SH-SY5Y (cell line): ENCODE results near the gene DLAT.

ENCODE experiments used
- GATA2 ChIP-seq: IDR thresholded peaks from 2 replicates; pipeline ENCODE4 v1.6.1; 2011; ENCODE audit warnings: mild to moderate bottlenecking, low read depth, low read length
- GATA3 ChIP-seq: IDR thresholded peaks from 2 replicates; pipeline ENCODE4 v1.6.1; 2011; ENCODE audit warnings: low read depth, mild to moderate bottlenecking, low read length, moderate library complexity

The DLAT gene

DNA sequence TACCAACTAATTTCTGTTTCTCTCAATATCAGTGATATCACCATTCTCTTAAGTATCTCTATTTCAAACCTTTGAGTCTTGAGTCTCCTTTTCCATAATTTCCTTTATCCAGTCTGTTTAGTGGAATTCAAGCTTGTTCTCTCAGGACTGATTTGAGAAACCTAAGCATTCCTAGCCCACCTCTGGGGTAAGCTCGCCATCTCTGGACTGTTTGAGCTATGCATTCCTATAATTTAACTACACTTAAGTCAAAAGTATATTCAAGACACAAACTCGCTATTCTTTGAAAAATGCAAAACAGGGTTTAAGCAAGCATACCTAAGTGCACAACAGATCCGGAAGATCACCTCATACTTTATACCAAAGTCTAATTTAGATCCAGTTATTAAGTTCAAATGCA, 2.1 kb upstream of the DLAT start:
- TF ChIP-seq GATA3 (no peak), GATA2 (no peak)

DNA sequence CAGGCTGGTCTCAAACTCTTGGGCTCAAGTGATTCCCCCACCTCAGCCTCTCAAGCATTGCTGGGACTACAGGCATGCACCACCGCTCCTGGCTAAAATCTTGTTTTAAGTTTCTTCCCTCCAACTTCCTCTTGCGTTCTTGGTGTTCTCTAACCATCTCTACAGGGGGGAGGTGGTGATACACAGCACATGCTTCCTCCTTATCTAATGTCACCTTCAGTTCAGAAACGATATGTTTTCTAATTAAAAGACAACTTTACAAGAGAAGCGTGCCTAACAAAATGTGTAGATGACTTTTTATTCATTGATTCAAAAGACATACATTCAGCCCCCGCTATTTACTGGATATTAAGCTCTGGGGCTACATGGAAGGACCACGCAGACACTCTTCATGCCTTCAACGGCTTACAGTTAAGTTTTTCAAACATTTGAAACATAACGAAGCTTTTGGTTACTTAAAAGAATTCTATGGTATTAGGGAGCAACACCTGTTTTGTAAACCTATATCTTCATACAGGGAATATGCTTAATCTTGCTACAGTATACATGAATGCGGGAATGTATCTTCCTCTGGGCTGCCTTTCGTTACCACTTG, 933 bp upstream of the DLAT start:
- TF ChIP-seq GATA2 = no peak
- TF ChIP-seq GATA3 = no peak

DNA sequence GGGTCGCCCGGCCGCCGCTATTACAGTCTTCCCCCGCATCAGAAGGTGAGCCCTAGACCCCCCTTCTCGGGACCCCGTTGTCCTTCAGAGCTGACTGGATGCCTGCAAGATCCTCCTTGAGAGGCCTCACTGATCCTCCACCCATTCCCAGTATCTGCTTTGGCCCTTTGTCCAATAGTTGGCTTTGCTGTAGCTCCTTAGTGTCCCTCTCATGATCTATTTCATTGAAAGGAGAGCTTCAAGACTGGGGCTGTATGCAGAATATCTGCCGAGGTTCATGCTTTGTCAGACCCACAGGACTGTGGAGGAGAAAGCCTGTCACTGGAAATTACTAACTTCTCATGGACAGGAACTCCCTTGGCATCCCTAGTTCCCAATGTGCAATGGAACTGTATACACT, 499 bp downstream of the DLAT start:
- no peak for TF ChIP-seq GATA3
- no peak for TF ChIP-seq GATA2

DNA sequence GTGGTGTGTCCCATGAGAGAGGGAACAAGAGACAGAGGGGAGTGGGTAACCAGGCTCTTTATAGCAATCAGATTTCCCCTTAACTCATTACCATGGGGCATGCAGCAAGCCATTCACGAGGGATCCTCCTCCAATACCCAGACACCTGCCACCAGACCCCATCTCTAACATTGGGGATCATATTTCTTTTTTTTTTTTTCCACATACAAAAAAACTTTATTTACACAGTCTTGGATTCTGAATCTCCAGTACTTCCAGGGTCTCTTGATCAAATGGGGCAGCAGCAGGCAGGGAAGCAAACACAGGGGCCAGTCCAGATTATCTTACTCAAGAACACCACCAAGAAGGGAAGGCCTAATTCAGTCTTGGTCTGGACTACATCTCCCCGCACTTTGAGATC, 4.3 kb downstream of the DLAT start:
- no peak for TF ChIP-seq GATA2
- TF ChIP-seq GATA3 = no peak

DNA sequence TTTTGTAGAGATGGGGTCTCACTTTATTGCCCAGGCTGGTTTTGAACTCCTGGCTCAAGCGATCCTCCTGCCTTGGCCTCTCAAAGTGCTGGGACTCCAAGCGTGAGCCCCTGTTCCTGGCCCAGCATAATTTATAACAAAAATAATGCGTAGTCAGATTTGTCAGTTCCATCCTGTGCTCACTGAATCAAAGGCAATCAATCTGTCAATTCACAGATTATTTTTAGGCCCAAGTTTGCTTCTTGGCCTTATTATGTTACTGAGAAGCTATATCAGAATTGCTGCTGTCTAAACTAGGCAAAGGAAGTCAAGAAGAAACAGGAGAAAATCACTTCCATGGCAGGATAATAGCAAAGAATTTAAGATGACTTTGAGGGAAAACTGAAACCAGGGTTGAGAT, 8.7 kb downstream of the DLAT start:
- TF ChIP-seq GATA2 (no peak), GATA3 (no peak)

DNA sequence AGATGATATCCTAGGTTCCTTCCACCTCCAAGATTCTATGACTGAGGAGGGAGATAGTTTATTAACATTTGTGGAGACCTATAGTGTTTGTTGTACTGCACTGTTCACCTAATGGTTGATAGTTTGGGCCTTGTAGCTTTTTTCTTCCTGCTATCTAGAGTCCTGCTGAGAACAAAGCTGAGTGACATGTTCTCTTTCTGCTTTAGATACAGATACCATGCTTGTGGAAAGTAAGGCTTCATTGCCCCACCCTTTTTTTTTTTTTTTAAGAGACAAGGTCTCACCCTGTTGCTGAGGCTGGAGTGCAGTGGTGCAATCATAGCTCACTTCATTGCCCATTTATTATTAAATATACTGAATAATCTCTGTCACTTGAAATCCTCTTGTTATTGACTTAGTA, 12.3 kb downstream of the DLAT start:
- no peak for TF ChIP-seq GATA2
- no peak for TF ChIP-seq GATA3

DNA sequence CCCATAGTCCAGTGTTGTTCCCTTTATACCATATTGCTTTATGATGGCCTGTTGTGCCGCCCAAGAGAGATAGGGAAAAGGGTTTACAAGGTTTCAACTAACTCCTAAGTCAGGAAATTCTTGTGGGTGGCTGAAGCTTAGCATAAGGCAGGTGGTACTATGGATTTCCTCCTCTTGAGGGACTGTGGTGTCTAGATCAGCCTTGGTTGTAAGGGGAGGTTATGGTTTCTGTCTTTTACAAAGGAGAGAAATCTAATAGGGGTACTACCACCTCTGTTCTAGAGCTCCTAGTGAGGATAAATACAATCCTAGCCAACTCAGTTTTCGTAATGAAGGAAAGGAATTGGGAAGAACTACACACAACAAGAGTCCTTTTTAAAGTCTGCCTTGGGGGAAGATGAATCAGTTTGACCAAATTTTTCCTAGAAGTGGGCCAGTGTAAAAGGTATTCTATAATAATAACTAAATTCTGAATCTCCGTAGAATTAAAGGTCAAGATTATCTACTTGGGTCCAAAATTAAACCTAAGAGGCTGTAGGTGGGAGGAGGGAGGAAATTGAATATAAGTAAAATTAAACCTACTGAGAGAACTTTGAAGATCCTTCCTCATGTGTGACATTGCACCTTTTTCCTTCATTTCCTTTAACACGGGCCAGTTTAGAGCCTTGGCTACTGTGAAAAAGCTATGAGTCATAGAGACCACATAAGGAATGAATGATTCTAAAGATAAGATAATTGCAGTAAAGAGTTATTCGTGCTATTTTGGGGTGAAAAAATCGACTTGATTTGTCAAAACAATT, 17.2 kb downstream of the DLAT start:
- TF ChIP-seq GATA2 = no peak
- TF ChIP-seq GATA3 = no peak

DNA sequence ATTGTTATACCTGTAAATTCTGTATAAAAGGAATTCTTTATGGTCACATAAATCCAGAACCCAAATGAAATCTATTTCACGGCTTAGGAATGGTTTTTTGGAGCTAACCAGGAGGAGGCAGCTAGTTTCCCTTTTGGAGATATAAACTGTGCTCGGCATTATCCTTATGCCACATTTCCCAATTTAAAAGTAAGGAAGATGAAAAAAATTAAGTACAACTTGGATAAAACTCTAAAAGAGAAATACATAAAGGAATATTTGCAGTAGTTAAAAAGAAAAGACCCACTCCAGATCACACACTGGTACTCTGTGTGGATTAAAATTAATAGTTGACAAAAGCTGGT, 17.7 kb downstream of the DLAT start:
- TF ChIP-seq GATA2 (no peak), GATA3 (no peak)

DNA sequence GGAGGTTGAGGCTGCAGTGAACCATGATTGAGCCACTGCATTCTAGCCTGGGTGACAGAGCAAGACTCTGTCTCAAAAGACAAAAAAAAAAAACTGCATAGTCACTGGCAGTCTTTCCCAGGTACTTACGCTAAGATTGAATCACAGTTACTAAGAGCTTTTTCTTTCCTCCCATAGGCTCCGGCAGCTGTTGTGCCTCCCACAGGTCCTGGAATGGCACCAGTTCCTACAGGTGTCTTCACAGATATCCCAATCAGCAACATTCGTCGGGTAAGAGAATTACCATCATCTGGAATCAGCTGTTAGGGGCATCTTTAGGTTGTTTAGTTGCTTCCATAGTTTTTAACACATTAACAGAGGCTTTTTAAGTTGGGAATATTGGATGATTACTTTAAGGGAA, 19.8 kb downstream of the DLAT start:
- TF ChIP-seq GATA3 (no peak), GATA2 (no peak)

DNA sequence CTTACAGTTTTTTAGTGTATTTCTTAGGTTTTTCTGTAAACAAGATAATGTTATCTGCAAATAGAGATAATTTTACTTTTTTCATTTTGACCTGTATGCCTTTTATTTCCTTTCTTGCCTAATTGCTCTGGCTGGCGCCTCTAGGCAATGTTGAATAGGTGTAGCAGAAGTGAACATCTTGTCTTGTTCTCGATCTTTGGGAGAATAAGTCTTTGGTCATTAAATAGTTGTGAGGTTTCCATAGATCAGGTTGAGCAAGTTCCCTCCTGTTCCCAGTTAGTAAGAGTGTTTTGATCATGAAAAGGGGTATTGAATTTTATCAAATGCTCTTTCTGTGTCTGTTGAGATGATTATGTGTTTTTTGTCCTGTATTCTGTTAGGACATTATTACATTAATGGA, 24.6 kb downstream of the DLAT start:
- TF ChIP-seq GATA2 = no peak
- no peak for TF ChIP-seq GATA3

DNA sequence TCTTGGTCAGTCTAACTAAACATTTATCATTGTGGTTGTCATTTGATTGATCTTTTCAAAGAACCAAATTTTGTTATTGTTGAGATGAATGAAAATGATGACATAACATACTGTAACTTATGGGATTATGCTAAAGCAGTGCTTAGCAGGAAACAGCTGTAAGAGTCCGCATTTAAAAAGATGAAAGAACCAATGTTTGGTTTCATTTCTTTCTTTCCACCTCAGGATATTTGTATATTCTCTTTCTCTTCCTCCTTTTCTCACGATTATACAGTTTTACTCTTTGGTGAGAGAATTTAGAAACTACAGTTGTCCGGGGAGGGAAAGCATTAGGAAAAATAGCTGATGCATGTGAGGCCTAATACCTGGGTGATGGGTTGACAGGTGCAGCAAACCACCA, 25.5 kb downstream of the DLAT start:
- TF ChIP-seq GATA3 (no peak), GATA2 (no peak)

DNA sequence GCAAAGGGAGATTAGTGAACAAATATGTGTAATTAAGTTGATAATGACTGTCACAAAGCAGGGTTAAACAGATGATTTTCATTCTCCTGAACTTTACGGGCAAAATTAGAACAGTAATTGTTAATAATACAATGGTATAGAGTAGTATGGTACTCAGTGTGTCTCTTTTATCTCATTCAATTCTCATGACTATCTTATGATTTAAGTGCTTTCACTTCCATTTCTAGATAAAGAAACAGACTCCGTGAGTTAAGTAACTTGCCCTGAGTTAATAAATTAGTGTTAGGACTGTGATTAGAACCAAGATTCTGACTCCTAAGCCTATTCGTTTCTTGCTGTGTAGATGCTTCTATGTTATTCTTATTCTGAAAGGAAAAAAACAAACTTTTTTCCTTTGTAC, 26.6 kb downstream of the DLAT start:
- TF ChIP-seq GATA2 (no peak), GATA3 (no peak)

DNA sequence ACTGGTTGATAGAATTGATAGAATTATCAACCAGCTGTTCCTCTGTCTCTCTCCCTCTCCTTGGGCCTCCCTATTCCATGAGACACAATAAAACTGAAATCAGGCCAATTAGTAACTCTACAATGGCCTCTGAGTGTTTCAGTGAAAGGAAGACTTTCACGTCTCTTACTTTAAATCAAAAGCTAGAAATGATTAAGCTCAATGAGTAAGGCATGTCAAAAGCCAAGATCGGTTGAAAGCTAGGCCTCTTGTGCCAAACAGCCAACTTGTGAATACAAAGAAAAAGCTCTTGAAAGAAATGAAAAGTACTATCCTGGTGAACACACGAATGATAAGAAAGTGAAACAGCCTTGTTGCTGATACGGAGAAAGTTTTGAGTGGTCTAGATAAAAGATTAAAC, 32.0 kb downstream of the DLAT start:
- TF ChIP-seq GATA3 (no peak), GATA2 (no peak)

DNA sequence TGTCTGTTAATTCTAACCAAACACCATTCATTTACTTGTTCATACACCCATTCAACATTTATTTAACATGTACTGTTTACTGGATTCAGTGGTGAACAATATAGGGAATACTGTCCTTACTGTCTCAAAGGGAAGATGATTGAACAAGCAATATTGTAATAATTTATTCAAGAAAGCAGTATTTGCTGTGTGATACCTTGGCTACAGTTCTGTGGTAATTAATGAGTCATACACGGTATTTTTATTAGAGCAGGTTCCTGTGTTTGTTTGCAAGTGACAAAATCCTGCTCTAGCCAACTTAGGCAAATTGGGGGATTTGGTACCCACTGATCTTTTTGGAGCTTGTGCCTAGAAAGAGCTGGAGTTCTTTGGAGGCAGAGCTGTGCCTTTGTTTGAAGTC, 32.9 kb downstream of the DLAT start:
- TF ChIP-seq GATA2 = no peak
- no peak for TF ChIP-seq GATA3

DNA sequence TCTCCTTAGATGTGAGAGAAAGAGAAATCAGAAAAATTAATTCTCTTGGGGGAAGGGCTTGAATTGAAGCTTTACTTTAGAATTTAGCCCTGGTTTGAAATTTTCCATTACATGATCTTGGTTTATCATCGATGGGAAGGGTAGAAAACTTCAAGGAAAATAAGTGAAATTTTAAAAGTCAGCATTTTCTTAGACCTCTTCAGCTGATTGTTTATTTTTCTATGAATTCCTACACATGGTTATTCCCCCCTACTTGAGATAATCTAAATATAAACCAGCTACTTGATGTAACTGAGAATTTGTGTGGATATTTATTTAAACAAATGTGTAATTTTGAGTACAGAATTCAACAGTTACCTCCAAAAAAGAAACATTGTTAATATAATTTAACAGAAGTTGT, 37.7 kb downstream of the DLAT start:
- TF ChIP-seq GATA2 (no peak), GATA3 (no peak)
